GM19372 (cell line): ENCODE measurements around the gene FRMPD1.

Experiments
- ATAC-seq: cut with Tn5 transposase; IDR thresholded peaks from one replicate; pipeline ENCODE4 v1.9.1; 2021; ENCODE audit warnings: mild to moderate bottlenecking, low read depth, moderate library complexity; ENCODE audit not compliant: unreplicated experiment

FRMPD1 gene

DNA sequence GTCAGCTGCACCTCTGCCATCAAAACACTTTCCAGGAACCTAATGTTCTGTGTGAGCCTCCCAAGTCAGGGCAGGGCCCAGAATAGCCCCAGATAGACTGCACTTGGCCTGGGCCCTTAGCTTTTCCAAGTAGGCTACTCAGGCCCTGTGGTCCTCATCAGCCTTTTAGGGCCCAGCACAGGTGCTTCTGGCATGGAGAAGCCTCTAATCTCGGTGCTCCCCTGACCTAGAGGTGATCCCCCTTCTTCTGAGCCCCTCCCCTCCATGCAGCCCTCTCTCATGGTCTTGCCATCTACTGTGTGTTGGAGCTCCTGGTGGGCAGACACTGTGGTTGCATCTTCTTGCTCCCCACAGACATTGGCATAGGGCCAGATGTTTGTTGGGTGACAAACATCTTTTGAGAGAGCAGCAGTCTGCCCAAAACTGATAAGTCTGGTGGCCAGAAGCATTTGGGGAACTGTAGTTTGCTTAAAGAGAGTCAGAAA, 28.1 kb downstream of the FRMPD1 start:
- no peak for ATAC-seq

DNA sequence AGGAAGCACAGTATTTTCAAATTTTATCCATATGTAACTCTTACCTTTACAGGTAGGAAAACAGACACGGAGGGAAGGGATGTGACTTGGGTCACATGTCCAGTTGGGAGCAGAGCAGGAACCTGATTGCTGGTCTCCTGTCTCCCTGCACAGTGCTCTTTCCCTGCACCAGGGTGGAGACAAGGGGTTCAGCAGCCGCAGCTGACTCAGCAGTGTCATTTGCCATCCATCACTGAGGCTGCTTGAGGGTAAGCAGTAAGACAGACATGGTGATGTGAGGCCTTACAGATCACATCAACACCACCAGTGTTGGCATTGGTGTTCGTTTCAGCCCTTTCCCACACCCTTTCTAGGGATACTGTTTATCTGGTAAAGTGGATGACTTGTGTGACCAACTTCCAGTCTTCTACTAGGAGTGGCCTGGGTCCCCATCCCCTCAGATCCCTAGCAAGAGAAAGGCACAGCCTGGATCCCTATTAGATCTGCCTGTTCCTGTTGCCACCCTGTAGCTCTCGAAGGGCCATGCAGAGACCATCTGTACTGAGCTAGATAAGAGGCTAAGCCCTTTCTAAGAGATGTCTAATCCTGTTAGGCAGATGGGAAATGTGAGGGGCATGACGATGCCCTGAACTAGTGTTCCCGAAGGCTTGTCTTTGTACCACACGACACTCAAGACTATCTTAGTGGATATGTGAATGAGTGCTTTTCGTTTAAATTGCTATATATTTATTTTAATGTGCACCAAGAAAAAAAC, 29.1 kb downstream of the FRMPD1 start:
- ATAC-seq = no peak

DNA sequence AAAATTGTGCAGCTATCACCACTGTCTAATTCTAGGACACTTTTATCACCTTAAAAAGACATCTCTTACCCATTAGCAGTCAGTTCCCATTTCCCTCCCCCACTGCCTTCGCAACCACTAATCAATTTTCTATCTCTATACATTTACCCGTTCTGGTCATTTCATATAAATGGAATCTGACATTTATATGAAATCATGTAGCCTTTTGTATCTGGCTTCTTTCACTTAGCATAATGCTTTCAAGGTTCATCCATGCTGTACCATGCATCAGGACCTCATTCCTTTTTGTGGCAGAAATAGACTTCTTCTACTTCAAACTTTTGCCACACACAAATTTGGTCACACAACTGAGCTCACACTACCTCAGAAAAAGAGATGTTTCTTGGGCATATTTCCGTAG, 32.2 kb downstream of the FRMPD1 start:
- ATAC-seq = no peak

DNA sequence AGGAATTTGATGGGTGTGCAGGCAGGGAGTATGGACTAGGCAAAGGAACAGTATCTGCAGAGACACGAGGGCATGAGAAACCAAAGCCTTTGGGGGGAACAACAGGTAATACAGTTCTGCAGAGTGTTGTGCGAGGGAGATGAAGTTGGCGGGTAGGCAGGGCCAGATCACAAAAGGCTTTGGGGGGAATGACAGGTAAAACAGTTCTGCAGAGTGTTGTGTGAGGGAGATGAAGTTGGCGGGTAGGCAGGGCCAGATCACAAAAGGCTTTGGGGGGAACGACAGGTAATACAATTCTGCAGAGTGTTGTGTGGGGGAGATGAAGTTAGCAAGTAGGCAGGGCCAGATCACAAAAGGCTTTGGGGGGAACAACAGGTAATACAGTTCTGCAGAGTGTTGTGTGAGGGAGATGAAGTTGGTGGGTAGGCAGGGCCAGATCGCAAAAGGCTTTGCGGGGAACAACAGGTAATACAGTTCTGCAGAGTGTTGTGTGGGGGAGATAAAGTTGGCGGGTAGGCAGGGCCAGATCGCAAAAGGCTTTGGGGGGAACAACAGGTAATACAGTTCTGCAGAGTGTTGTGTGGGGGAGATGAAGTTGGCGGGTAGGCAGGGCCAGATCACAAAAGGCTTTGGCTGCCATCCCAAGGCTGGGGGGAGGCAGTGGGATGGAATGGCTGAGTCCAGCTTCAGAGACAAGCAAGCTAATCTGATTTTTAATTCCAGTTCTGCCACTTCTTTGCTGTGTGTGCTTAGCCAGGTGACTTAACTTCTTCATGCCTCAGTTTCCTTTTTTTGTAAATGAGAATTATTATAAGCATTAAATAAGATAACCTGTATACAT, 33.0 kb downstream of the FRMPD1 start:
- ATAC-seq = no peak

DNA sequence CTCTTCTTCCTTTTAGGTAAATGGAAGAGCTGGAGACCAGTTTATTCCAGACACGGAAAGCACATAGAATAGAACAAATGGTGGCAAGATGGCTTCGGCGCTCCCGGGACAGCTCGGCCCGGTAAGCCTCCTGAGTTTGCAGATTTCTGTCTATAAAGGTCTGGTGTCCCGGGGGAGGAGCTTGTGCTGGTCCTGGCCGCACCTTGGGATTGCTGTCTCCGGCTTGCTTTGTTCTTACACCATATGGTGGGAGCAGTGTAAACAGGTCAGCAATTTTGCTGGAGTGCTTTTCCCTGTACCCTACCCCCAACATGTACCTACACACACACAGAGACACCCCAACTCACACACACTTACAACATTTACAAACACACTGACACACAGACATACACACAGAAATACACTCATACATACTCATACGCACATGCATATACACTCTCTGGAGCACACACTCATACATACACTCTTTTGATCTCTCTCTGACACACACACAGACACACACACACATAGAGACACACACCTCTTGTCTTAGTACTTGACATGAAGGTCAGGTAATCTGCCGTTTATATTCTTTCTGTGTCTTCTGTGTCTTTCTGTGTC, 42.0 kb downstream of the FRMPD1 start:
- ATAC-seq = no peak

DNA sequence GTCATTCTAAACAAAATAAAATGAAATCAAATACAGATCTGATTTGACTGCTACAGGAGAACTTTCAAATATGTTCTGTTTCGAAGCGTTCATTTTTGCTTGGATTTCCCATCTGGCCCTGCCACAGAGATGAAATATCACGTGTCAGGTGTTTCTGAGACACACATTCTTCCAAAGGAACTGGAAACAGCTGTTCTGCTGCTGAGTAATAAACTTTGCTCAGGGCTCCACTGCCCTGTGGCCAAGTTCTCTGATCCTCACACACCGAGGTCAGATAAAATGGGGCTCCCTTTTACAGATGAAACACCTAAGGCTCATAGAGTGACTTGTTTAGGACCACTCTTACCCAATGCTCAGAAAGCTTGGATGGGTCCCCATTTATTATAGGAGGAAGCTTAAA, 42.5 kb downstream of the FRMPD1 start:
- ATAC-seq = no peak

DNA sequence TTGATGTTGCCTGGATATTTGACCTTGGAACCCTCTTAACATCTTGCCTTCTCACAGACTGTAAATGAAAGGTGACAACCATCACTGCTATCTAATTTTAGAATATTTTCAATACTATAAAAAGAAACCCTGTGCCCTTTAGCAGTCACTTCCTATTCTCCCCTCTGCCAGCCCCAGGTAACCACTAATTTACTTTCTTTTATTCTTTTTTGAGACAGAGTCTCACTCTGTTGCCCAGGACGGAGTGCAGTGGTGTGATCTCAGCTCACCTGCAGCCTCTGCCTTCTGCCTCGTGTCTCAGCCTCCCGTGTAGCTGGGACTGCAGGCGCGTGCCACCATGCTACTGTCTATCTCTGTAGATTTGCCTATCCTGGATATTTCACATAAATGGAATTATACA, 43.6 kb downstream of the FRMPD1 start:
- no peak for ATAC-seq

DNA sequence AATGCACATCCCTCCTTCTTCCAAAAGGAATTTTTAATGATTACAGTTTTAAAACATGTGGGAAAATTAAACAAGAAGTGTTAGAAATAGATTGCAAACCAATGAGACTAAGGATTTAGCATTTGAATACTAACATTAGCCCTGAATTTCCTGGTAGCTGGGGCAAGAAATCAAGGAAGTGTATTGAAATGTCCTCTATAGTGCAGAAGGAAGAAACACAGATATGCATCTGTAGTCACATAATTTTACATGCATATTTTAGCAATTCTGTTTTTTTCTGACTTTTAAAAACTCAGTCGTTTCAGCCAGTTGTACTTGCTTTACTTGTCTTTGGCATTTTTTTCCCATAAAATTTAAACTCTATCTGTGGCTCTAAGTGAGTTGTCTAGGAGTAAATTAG, 45.8 kb downstream of the FRMPD1 start:
- ATAC-seq = no peak

DNA sequence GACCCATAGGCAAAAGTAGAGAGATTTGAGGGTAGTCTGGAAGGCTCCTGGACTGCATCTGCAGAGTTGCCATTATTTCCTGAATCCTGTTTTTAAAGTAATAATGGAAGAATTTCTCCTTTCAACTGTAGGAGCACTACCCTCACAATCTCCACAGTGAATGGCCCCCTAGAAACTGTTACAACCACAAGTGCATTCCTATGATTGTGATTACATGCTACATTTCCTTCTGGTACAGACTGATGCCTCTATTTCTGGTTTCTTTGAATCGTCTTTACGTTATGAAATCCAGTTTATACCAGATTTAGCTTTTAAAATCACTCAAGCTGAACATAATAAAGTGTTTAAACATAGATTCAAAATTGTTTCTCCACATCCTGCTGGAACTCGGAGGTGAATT, 49.4 kb downstream of the FRMPD1 start:
- ATAC-seq = no peak

DNA sequence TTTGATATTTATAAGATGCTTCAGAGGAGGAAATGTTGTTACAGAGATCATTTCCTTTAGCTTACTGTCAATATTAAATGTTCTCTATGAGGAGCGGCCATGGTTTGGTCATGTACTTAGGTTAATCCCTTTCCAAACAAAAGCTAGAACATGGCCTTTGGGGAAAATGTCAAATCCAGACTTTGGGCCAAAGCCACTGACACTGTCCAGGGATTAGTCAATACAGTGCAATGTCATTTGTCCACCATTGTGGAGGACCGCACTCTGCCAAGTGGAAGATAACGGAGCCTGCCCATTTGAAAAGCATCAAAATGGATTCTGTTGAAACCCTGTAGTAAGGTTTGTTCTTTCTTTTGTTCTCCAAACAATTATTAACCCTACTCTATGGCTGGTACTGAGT, 50.1 kb downstream of the FRMPD1 start:
- no peak for ATAC-seq

DNA sequence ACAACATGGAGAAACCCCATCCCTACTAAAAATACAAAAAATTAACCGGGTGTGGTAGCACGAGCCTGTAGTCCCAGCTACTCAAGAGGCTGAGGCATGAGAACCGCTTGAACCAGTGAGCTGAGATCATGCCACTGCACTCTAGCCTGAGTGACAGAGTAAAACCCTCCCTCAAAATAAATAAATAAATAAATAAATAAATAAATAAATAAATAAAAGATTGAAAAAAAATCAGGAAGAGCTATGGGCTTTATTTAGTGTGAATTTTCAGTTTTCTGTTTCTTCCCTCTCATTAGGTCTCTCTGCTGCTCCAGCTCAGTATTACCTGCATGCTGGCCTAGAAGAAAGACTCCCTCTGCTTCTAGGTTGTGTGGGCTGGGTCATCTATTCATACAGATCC, 55.0 kb downstream of the FRMPD1 start:
- ATAC-seq = no peak

DNA sequence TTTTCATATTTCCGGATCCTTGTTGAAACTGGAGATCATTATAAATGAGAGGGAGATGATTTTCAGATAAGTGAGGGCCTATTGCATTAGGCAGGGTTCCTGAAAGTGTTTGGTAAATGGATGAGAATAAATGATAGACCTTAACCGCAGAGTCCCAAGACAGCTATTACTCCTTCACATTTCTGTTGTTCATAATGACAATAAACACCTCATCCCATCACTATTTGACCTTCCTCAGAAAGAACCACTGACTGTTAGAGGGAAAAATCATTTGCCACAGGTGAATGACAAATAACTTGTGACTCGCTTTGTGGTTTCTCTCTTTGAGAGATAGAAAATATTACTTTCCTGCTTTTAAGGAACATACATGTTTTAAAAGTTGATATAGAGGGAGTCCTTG, 55.5 kb downstream of the FRMPD1 start:
- no peak for ATAC-seq

DNA sequence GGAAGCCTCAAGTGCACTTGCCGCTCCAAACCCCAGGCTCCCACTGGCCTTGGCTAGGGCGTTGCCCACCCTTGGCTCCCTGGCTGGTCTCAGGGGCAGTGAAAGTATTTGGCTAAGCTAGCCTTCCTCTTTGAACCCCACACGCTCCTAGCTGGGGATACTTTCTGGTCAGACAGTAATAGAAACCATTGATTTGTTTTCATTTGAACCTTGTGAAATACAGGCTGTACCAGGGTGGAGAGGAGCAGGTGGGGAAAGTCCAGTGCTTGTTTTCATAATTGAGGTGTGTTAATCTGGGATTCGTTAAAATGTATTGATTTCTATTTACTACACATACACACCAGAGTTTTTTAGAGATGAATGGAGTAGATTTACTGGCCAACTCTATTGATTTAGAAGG, 57.0 kb downstream of the FRMPD1 start:
- ATAC-seq = no peak

DNA sequence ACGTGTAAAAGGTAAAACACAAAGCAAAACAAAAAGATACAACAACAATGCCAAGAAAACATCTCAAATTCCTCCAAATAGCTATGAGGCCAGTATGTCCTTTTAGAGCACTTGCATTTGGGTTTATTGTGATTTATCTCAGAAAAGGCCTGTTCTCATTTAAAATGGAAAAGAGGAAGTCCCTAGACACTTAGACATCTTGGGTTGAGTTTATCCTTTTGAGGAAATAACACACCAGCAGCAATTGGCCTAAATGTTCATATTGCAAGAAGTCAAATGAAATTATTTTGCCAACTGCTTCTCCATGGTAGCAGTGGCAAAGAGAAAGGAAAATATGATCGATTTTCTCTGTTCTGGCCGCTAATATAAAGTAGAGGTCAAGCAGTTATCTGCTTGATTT, 59.3 kb downstream of the FRMPD1 start:
- ATAC-seq = no peak

DNA sequence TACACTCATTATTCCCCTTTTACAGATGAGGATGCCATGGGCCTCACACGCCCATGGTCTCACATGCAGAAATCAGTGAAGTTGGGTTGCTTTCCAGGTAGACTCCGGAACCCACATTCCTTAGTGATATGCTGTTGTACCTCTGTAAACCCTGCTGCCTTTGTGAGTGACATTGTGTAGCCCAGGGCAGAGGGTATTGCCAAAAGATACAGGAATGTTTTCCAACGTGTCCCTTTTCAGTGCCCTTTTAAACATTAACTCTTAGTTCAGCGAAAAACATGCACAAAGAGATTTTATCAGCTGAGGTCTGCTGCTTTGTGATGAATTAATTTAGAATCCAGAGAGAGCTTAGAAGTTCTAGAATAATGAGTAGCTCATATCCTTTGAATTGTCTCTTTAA, 64.5 kb downstream of the FRMPD1 start:
- no peak for ATAC-seq

DNA sequence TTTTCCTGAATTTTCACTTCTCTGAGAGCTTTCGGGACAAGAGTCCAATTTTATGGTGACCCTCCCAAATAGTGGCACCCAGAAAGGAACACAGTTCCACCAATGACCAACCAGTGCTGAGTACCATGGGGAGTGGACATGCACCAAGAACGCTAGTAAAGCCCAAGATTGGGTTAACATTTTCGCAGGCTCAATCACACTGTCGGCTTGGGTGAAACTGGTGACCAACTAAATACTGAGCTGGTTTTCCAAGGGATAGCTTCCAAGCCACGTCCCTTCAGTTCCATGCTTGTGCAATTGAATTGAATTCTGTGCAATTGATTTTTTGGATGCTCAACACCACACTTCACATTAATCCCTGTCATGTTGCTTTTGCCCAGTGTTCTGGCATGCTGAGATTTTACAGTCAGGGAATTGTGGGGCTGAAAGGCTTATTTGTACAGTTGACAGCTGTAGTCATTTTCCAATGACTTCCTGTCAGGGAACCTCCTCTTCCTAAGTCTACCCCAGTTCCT, 65.3 kb downstream of the FRMPD1 start:
- ATAC-seq = no peak

DNA sequence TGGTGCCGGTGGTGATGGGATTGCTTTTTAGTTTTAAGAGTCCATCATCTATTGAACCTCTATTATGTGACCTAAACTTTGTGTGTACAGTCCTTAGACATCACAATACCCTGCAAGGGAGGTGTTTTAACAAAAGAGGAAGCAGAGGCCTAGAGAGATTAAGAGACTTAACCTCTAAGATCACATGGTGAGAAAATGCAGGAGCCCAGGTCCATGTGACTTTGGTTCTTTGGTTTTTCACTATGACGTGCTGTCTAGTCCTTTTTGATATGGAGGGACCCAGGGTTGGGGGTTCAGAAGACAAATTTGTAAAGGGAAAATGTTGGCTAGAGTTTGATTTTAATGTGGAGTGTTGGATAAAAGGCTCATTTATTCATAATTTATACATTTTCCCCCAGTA, 68.8 kb downstream of the FRMPD1 start:
- ATAC-seq = no peak

DNA sequence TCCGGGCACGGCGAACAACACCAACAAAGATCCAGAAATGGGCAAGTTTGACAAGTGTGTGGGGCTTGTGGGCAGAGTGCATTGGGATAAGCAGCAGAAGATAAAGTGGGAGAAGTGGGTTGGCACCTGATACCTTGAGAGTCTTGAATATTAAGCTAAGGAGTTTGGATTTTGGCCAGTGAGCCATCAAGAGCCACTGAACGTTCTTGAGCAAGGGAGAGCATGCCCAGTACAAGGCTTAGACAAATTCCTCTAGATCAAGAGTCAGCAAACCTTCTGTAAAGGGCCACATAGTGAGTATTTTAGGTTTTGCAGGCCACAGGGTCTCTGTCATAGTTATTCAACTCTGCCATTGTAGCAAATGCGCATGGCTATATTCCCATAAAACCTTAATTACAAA, 76.3 kb downstream of the FRMPD1 start:
- no peak for ATAC-seq

DNA sequence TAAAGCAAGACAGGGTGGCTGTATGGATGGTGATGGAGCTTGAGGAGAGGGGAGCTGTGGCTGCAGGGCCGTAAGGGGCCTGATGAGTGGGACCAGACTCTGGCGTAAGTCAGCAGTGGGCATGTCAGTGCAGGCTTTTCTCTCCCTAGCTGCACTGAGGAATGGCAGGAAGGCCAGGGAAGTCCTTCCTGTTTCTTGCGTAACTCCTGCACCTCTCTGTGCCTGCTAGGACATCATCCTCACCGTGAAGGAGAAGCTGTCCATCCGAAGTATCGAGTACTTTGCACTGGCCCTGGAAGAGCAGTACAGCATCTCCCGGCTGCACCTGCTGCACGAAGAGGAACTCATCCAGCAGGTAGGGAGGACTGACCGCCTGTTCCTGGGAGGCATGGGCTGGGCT, 78.7 kb downstream of the FRMPD1 start:
- ATAC-seq = no peak

DNA sequence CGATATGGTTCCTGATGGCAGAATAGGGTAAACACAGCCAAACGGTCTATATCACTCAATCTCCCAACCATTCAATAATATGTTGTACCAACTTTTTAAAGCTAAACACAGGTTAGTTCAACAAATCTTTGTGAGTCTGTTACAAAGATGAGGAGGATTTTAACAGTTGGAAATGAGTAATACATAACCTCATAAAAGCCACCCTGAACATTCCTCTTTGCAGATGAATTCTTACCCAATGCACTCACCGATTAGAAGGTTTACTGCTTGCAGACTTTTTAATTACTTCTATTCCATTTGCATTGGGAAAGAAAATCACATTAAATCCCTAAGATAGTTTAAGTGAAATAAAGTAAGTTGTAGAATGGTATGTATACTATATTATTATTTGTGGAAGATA, 79.5 kb downstream of the FRMPD1 start:
- ATAC-seq = no peak

DNA sequence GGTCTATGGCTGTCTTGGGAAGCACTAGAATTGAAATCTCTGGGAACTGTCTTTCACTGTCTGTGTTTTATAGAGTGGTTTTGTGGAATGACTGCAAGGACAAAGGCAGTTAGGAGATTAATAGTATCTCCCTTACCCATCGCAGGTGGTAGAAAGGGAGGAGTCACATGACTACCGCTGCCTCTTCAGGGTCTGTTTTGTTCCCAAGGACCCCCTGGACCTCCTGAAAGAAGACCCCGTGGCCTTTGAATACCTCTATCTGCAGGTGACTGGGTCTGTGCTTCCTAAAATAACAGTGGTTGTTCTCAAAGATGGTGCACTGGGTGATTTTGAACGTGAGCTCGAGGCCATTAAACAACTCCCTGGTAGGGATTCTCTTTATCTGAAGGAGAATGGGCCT, 80.1 kb downstream of the FRMPD1 start:
- ATAC-seq = no peak
